ENCODE data around the gene SIGLEC9.
"Not testable (repeated sequence)": the region's sequence is repeated elsewhere in the genome, so short reads cannot be mapped to it uniquely, and the experiment has no call there.

SIGLEC9 gene

GRCh38 chr19:51142119-51142518, 17.4 kb downstream of the SIGLEC9 start, which contains the start of gene SIGLEC7:
SIGLEC7 (plus strand) TSS chr19:51142301; CDS start chr19:51142370, 69 bp downstream.
- no peak for DNase-seq (ENCODE audit: low read depth)
- no peak within 1 kb of the TSS for H3K4me3 ChIP-seq (ENCODE audit: low read depth, low read length)
- TF ChIP-seq CTCF (IDR thresholded peaks at IDR 0.05; ENCODE audit: low read depth, low read length, missing control alignments): no peak

- H3K4me3 ChIP-seq (ENCODE audit: low read depth, low read length); DNase-seq (ENCODE audit: low read depth): not testable (repeated sequence)
Observed at GRCh38 chr19:51142809-51143475, 18.2 kb downstream of the SIGLEC9 start.

DNA sequence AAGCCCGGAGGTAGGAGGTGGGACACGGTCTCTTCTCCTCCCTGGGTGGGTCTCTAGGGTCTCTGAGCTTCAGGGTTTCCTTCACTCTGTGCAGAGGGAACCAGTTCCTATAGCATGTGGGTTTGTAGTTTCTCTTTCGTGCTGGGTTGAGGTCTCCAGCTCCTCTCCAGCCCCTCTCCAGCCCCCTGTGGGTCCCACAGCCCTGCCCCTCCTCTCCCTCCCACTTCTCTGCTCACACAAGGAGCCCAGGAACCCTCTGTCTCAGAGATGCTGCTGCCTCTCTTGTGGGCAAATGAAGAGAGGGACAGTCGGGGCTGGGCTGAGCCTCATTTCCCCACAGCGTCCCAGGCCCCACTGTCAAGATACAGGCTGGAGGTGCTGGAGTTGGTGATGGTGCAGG, 18.8 kb downstream of the SIGLEC9 start:
- no peak overlapping the region for H3K4me3 ChIP-seq (ENCODE audit: low read depth, low read length)
- TF ChIP-seq CTCF (IDR thresholded peaks at IDR 0.05; ENCODE audit: low read depth, low read length, missing control alignments): no peak
- DNase-seq (ENCODE audit: low read depth): no peak

DNA sequence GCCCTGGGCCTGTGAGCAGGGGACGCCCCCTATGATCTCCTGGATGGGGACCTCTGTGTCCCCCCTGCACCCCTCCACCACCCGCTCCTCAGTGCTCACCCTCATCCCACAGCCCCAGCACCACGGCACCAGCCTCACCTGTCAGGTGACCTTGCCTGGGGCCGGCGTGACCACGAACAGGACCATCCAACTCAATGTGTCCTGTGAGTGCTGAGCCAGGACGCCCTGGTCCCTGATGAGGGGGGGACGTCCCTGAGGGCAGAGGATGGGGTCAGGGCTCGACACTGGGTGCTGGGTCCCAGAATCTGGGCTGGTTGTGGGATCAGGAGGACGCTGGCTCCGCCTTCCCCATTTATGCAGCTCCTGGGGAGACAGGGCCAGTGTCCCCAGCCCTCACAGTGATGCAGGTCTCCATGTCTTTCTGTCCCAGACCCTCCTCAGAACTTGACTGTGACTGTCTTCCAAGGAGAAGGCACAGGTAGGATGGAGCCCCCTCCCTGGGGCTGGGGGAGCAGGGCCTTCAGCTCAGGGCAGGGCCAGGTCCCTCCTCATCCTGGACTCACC, 19.9 kb downstream of the SIGLEC9 start:
- H3K4me3 ChIP-seq (ENCODE audit: low read depth, low read length): no peak overlapping the region
- no peak for DNase-seq (ENCODE audit: low read depth)
- TF ChIP-seq CTCF (IDR thresholded peaks at IDR 0.05; ENCODE audit: low read depth, low read length, missing control alignments): no peak

- H3K4me3 ChIP-seq (ENCODE audit: low read depth, low read length): no peak overlapping the region
- no peak for DNase-seq (ENCODE audit: low read depth)
- TF ChIP-seq CTCF (IDR thresholded peaks at IDR 0.05; ENCODE audit: low read depth, low read length, missing control alignments): no peak
Observed at GRCh38 chr19:51145916-51146493, 21.3 kb downstream of the SIGLEC9 start.

- no peak overlapping the region for H3K4me3 ChIP-seq (ENCODE audit: low read depth, low read length)
- no peak for DNase-seq (ENCODE audit: low read depth)
- no peak for TF ChIP-seq CTCF (IDR thresholded peaks at IDR 0.05; ENCODE audit: low read depth, low read length, missing control alignments)
Observed at GRCh38 chr19:51146751-51147150, 22.0 kb downstream of the SIGLEC9 start.

GRCh38 chr19:51147663-51148062, 23.0 kb downstream of the SIGLEC9 start:
- DNase-seq (ENCODE audit: low read depth): no peak
- no peak overlapping the region for H3K4me3 ChIP-seq (ENCODE audit: low read depth, low read length)
- no peak for TF ChIP-seq CTCF (IDR thresholded peaks at IDR 0.05; ENCODE audit: low read depth, low read length, missing control alignments)
